DMS153 (cell line): ENCODE data around the gene LSM3.
A peak's percentile ranks its signal among the peaks of the same experiment; 100 is the strongest.

Experiments used
- DNase-seq: peaks from one replicate; lab custom pipeline; 2025; lab: John Stamatoyannopoulos, UW

The LSM3 gene

DNA sequence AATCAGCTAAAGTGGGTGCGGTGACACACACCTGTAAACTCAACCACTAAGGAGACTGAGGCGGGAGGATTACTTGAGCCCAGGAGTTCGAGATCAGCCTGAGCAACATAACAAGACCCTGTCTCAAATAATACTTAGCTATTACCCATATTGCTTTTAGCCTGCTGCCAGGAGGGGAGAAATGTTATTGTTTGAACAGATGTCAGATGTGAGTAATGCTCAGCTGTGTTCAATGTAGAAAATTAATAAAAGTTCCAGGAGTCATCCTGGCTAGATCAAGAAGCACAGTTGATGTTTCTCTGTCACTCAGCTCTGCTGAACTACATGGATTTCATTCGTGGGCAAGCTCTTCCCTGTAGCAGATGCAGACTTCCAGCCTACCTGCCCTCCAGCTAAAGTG, 22.2 kb downstream of the LSM3 start:
- DNase-seq: no peak

DNA sequence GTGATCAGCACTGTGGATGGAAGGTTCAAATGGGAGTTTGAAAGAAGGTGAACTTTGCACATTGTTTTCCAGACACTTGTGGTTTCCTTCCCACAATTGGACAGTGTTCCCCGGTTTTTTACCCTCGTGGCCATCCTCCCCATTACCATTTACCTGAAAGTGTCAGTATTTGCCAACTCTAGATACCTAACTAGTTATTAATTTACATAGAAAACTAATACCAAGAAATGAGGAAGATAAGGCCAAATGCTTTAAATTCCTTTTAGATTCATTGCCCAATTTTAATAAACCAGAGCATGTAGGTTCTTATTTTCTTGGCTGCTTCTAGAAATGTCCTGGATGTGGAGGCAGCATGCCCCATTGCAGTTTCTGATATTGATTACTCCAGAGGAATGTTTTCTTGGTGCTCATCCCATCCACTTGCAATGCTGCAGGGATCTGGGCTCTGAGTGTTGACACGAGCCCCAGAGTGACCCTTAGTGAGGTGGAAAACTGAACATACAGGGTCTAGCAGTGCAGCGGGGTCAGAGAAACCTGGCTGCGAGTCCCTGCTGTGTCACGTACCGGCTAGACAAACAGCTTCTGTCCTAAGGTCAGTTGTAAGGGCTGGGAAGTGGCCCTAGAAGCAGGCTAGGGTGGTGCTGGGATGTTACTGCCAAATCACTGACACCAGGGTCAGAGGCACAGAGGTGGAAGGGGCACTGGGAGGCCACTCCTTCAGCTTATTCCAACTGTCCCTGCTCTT, 23.5 kb downstream of the LSM3 start:
- no peak for DNase-seq

DNA sequence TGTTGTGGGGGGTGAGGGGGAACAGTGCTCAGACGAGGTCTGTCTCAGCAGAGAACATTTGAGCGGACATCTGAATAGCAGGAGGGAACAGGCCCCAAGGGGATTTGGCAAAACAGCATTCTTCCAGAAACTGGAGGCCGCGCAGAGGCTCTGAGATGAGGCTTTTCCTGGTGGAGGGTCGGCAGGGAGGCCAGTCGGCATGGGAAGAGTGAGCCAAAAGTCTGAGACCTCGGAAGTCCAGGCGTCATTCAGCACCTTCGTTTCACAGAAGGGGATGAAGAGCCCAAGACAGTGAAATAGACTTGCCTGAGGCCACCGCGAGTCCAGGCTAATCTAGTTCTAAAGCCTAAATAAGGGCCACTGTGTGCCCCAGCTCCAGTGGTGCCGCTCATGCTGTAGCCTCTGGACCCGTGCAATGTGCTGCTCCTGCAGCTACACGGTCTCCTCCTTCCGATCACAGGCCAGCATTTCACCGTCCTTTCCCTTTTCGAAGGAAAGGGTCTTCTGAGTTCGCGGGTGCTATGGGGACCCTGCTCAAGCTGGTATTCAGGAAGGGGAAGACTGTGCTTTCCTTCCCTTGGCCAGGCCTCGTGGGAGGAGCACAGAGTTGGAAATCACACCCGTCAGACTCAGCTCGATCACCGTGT, 24.4 kb downstream of the LSM3 start:
- no peak for DNase-seq

DNA sequence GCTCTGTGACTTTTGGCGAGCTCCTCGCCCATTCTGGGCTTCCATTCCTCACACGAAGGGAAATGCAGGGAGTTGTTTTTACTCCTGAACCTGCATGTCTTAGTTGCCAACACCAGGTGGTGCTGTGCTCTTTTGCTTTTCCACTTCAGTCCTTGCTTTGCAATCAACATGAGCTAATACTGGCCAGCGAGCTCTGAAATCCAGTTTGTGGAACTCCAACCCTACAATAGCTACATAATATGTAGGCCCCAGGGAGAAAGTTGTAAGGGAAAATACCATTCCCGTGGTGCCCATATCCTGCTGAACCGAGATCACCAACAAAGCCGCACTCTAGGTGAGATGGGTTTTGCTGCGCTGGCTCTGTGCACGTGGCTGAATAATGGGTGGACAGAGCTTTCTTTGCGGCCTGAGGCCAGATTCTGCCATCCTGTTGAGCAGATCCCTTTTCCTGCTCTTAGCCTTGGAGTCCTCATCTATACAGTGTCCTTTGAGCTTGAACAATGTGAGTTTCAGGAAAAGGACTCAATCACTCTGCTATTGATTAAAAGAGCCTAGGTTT, 25.0 kb downstream of the LSM3 start:
- DNase-seq: peak; percentile 35

DNA sequence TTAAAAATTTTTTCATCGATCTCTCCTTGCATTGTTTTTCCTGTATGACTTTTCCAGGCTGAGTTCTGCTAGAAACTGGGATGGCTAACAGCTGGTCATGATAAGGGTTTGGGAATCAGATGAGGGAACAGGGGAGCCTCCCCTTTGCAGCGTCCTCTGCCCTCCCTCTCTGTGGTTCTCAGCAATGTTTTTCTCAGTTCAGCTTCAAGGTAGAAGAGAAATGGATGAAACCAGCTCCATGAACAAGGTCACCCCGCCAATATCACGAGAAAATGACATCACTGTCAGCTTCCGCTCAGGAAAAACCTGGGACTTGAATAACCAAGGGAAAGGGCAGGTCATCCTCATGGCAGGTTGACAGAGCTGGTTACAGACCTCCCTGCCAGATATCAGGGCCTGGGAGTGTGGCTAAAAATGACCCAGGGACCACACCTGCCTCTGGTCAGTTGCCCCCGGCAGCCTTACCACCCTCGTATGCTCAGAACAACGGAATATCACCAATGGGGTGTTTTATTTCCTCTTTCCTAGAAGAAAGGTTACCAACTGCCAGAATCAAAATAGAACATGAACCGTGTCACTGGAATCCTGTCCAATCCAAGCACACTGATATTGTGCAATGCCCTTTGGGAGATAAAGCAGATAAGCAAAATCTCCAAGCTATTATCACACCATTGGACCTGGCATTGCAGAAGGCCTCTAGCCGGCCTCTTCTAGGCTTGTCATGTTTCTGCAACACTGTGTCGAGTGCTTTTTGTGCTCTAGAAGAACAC, 26.1 kb downstream of the LSM3 start:
- DNase-seq: no peak

DNA sequence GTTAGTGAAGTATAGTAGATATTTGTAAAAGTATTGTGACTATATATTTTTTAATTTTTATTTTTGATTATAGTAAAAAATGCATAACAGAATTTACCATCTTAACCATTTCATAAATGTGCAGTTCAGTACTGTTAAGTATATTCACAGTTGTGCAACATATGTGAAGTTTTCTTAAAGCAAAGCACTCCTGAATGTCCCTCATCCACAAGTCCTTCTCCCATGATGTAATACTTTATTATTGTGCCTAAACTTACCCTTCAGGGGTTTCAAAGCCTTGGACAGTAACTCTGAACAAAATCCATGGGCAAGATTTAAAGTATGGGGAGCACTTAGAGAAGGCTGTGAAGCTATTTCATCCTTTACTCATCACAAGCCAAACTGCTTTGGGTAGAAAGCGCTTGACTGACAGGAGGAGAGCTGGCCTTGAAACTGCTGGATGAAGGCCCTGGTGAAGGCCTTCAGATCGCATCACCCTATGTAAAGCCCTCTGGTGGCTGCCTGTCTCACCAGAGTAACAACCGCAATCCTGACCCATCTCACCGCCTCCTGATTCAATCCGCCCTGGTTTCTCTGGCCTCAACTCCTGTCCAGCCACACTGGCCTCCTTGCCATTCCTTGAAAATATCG, 28.0 kb downstream of the LSM3 start:
- DNase-seq: no peak

DNA sequence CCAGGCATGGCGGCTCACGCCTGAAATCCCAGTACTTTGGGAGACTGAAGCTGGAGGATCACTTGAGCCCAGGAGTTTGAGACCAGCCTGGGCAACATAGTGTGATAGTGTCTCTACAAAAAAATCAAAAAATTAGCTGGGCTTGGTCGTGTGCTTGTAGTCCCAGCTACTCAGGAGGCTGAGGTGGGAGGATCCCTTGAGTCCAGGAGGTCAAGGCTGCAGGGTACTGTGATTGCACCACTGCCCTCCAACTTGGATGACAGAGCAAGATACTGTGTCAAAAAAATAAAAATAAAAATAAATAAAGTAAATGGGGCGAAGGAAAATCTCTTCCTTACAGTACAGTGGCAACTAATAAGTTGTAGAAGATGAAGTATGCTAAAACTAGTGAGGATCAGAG, 29.6 kb downstream of the LSM3 start:
- DNase-seq: no peak

DNA sequence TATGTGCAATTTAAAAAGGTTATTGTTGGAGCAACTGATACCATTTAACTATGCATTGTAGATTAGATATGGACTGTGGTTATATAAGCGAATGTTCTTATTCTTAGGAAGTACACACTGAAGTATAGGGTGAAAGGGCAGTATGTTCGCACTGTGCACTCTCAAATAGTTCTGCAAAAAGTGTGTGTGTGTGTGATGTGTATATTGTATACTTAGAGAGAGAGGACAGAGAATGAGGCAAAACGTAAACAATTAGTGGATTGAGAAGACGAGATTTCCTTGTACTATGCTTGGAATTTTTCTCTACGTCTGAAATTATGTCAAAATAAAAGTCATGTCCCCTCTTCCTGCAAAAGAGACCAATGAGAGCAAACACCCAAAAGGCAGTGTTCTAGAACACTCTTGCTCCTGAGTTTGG, 30.4 kb downstream of the LSM3 start:
- no peak for DNase-seq

DNA sequence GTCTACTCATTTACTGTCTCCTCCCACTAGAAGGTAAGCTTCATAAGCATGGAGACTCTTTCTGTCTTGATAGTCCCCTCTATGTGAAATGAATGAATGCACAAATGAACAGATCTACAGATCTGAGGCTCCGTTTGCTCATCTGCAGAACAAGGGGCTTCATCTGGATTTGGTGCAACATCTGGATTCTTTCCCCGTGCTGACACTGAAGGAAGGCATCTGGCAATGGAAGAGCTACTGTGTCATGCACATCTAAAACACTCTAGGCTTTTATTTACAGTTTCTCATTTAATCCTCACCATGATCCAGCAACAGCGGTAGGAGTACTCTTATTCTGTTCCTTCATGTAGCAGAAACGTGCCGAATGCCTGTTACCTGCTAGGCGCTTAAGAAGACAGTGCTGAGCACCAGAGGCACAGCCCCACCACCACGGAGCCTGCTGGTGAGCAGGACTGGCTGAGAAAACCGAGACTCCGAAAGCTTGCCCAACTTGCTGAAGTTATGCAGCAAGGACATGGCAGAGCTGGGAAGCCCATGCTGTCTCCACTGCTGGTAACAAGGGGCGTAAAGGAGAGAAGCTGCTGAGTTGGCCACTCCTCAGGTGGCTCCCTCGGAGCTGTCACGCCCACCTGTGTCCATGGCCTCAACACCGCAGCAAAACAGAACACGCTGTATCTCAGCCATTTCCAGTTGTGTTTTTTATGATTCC, 31.1 kb downstream of the LSM3 start:
- no peak for DNase-seq

DNA sequence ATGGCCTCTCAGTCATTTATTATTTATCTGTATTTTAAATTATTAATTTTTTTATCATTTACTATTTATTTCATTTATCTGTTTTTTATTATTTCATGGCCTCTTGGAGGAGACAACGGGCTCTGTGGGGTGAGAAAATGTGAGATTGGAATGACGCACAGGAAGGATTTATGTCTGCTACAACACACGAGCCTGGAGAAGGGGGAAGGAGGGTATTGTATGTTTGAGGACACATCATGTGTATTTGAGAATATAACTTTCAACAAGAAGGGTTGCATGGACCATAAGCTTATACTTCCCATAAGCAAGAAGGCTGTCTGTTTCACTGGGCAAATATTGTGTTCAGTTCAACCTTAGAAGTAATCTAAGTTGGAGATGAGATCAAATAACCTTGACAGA, 31.7 kb downstream of the LSM3 start:
- no peak for DNase-seq

DNA sequence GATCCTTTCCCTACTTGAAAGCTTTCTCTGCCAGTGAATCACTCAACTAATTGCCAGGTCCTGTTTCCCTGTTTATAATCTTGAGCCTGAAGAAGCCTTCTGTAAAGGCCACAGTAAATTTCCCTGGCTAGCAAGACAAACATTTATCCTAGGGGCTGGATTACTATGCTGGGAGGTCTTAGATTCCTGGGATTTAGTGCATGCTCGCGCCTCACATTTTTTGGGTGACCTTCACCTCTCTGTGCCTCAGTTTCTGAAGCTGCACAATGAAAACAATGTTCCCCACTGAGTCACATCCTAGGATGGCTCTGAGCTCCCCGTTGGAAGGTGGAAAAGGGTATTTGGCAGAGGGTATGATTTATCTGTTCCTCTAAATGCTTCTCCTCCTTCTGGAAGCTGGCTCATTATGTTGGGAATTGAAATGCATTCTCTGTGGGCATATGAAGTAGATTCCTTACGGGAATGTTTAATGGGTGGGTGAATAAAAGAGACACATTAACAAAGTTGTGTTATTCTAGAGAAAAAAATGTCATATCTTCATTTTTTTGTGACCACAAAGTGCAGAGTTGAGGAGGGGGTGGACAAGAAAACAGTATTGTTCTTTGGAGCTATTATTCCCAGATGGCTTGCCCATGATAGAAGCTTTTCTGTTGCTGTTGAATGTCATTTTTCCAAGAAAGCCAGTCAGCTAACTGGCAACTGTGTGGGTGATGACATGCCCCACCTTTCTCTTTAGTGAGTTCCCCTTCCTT, 32.4 kb downstream of the LSM3 start:
- no peak for DNase-seq

DNA sequence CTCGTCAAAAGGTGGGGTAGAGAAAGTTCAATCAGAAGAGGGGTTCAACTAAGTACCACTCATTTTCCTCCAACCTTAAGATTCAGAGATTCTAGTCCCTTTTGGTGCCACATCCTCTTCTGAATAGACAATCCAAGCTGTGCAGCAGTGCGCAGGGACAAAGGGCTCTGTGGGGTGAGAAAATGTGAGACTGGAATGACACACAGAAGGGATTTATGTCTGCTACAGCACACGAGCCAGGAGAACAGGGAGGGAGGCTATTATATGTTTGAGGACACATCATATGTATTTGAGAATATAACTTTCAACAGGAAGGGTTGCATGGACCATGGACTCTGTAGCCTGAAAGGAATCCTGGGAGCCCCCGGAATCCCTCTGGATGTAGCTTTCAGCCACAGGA, 33.0 kb downstream of the LSM3 start:
- no peak for DNase-seq

DNA sequence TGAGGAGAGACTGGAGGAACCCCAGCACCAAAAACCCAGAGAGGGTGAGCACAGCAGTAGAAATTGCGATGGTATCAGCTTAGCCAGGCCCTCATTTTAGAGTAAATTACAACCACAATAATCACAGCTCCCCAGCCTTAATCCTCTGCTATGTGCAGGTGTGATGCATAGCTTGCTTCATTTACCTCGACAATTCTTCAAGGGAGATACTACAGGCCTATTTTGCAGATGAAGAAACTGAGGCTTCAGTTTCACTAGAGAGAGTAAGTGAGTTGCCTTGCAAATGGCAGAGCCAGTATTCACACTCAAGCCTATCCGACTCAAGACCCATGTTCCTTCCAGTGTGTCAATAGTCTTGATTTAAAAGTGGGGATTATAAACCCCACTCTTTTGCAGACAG, 33.4 kb downstream of the LSM3 start:
- DNase-seq: no peak

DNA sequence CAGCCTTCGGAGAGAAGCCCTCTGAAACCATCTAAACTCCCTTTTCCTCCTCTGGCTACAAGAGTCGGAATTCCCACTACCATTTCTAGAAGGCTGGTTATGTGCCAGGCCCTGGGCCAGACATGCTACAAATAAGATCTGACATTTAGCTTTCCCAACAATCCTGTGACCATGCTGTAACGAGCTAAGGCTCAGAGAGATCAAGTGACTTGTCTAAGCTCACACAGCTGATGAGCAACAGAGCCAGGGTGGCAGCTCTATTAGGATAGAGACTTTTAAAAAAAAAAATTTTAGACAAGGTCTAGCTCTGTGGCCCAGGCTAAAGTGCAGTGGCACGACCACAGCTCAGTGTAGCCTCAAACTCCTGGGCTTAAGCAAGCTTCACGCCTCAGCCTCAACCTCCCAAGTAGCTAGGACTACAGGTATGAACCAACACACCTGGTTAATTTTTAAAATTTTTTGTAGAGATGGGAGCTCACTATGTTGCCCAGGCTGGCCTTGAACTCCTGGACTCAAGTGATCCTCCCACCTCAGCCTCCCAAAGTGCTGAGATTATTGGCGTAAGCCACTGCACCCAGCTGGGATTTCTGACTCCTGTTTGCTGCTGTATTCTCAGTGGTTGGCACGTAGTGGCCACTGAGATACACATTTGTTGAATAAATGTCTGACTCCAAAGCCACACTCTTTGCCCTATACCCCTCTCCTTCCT, 34.6 kb downstream of the LSM3 start:
- DNase-seq: no peak

DNA sequence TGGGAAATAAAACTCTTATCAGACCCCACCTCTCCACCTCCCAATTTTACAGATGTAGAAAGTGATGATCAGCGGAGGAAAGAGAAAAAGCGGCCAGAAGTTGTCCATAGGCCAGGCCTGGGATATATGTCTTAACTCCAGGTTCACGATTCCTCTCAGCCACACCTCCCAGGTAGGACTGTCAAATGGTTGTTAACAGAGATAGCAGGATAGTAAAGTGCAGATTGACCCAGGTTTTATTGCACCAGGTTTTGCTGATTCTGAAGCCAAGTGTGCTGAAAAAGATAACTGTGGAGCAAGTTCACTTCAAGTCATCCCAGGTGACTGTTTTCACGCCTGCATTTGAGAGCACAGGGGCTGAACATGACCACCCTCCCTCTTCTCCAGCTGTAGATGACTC, 36.1 kb downstream of the LSM3 start:
- no peak for DNase-seq

DNA sequence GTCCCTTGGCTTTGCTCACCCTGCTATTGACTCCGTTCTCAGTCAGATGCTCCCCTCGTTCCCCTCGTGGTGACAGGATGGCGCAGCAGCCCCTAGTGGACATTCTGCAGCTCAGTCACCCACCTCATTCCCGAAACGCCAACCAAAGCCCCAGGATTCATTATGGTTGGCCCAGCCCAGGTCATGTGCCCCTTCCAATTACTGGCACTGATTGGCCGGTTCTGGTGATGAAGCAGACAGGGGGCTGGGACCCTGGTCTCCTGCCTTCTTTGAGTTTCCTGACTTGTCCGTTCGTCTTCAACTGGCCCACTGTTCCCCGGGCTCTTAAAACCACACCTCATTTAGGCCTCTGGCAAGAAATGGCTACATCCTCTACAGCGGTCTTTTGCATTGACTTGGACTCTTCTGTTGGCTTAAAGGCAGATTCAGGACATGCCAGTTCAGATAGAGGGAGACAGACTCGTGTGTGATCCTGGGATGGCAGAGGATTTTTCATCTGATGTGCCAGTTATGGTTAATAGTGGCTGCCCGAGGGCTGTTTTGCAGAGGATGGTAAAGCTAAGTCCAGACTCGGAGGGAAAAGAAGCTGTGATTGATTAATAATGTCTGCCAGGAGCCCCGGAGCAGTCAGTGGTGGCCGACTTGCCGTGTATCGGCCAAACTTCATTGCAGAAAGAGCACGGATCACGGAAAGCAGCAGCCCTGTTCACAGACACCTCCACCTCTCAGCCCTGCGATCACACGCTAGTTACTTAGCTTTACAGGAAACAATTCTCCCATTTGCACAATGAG, 37.8 kb downstream of the LSM3 start:
- no peak for DNase-seq

DNA sequence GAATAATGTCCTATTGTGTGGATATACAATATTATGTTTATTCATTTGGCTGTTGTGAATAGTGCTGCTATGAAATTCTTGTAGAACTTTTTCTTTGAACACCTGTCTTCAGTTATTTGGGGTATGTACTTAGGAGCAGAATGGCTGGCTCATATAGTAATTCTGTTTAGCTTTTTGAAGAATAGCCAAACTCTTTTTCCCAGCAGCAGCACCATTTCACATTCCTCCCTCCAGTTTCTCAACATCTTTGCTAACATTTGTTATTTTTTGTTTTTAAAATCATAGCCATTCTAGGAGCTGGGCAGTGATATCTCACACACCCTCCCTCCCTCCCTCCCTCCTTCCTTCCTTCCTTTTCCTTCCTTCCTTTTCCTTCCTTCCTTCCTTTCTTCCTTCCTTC, 39.7 kb downstream of the LSM3 start:
- DNase-seq: no peak

DNA sequence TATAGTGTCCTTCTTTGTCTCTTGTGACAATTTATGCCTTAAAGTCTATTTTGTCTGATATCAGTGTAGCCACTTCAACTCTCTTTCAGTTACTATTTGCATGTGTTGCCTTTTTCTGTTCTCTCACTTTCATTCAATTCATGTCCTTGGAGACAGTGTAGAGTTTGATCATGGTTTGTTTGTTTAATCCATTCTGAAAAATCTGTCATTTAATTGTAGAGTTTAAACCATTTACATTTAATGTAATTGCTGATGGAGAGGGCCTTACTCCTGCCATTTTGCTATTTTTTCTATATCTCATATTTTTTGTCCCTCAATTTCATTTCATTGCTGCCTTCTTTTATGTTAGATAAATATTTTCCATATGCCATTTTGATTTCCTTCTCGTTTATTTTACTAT, 42.3 kb downstream of the LSM3 start:
- no peak for DNase-seq

DNA sequence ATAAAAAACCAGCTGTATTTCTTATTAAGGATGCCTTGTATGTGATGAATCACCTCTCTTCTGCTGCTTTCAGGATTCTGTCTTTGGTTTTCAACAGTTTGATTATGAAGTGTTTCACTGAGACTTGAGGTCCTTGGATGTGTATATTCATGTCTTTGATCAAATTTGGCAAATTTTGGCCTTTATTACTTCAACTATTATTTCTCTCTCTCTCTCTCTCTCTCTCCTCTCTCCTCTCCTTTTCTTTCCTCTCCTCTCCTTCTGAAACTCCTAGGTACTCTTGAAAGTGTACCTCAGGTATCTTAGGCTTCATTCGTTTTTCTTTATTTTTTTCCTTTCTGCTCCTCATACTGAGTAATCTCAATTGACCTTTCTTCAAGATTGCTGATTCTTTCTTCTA, 43.3 kb downstream of the LSM3 start:
- no peak for DNase-seq

DNA sequence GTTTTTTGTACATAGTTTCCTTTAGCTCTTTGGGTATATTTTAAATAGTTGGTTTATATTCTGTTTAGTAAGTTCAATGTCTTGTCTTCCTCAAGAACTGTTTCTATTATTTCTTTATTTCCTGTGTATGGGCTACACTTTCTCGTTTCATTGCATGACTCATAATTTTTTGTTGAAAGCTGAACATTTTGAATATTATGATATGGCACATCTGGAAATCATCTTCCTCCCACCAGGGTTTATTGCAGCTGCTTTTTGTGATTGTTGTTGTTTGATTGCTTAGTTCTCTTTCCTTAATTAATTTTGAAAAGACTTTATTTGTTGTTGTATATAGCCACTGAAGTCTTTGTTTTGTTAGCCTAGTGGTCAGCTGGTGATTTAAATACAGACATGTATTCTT, 43.8 kb downstream of the LSM3 start:
- no peak for DNase-seq
